Activated CD4-positive, alpha-beta T cell treated with anti-CD3 and anti-CD28 coated beads, Interleukin-2, amount 50 U/mL, for 1 hour (primary cell): ENCODE data around the gene KRTAP20-3.

Experiments used
- DNase-seq: peaks from one replicate; pipeline ENCODE4 v3.0.0-alpha.2; 2020

Gene KRTAP20-3

DNA sequence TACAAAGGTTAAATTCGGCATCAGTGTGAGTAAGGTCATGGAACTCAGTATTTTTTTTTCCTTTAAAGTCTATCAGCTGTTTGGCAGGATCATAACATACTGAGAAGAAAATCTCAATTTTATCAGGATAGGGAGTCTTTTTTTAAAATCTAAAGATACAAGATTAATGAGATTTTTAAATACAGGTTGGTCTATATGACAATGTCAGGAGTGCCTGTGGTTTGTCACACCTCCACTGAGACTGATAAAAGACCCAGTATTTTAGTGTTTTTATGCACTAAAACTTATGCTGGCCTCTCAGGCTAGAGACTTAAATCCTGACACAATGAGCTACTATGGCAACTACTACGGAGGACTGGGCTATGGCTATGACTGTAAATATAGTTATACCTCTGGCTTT lies at the start of gene KRTAP20-3:
Gene KRTAP20-3, plus strand, starts transcription at position 301 of the 400 bp plus-strand sequence.
- no peak for DNase-seq

DNA sequence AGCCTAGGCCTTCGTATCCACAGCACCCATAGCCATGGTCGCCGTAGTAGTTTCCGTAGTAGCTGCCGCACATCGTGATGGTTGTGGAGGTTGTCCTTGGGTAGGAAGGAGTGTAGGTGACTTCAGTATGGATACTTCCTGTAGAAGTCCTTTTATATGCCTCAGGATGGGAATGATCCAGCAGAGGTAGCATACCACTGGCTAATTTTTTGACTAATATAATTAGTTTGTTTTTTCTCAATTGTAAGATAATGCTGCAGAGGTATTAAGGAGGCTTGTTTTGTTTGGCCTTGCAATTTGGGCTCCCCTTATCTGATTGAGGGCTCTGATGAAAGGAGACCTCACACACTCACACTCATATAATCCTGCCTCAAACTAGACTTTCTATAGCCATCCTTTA lies 43.9 kb upstream of the KRTAP20-3 start, which contains the start of gene KRTAP6-2:
Gene KRTAP6-2, minus strand, starts transcription at position 101 of the 400 bp plus-strand sequence. Its CDS starts 28 bp downstream, at position 73.
- no peak for DNase-seq

- DNase-seq, result no peak
Measured at GRCh38 chr21:30600787-30601186, 41.9 kb upstream of the KRTAP20-3 start, which contains the start of gene KRTAP22-1. Gene KRTAP22-1, plus strand, starts transcription at chr21:30601087.

GRCh38 chr21:30605968-30606367 lies 36.7 kb upstream of the KRTAP20-3 start:
- no peak for DNase-seq

DNA sequence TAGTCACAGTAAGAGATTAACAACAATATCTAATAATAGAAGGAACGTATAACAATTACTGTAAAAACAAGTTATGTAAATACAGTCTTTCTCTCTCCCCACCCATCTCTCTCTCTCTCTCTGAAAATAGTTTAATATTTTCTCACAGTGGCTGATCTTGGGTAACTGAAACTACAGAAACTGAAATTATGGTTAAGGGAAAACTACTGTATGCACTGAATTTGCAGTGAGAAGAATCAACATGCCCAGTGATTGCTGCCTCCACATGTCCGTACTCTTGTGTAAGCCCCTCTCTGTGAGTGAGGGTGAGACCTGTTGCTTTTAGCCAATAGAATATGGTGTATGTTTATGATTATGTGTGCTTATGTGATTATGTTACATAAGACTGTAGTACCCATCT lies 30.5 kb upstream of the KRTAP20-3 start:
- DNase-seq, result no peak

DNA sequence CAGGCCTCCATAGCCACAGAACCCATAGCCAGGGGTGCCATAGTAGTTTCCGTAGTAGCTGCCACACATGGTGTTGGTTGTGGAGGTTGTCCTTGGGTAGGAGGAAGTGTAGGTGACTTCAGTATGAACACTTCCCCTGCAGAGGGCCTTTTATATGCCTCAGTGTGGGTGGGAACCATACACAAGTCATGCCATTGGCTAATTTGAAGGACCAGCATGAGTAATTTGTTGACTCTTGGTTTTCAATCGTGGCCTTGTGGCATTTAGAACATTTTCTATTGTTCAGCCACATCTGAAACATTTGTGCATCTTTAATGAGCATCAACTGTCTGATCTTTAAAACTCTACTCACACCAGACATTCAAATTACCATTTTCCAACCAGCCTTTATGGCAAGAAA lies 28.8 kb upstream of the KRTAP20-3 start, which contains the start of gene KRTAP6-1:
Gene KRTAP6-1, minus strand, starts transcription at position 95 of the 400 bp plus-strand sequence. Its CDS starts 26 bp downstream, at position 69.
- no peak for DNase-seq

- DNase-seq, result no peak
Measured at GRCh38 chr21:30615199-30615598, 27.5 kb upstream of the KRTAP20-3 start.

DNA sequence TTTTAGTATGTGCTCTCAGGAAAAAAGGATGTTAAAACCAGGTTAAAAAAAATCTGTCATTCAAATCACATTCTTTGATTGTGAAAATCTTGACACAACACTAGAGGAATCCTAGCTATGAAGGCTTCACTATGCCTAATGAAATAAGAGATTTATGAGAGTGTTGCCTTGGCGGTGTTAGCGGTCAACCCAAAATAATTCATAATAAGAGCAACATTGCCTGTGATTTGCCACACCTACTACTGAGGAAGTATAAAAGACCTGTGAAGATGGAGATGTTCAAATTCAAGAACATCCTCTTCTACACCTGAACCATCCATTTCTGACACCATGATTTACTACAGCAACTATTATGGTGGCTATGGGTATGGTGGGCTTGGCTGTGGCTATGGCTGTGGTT lies 26.5 kb upstream of the KRTAP20-3 start, which contains the start of gene KRTAP20-1:
Gene KRTAP20-1, plus strand, starts transcription at position 301 of the 400 bp plus-strand sequence. Its CDS starts 30 bp downstream, at position 331.
- DNase-seq, result no peak

DNA sequence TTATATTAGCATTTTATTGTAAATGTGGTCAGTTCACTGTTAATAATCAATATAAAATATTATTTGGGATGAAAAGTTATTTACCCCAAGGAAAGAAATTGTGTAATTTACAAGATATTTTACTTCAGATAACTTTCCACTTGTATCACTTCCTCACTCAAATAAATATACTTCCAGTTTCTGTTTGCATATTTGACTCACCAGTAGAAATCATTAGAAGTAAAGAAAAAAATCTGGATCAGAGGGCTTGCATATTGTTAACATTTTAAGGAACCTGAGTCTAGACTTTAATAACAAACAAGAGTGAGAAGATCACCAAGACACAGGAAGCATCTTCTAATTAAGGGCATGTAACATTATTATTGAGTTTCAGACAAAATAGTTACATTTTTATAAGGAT lies 22.6 kb upstream of the KRTAP20-3 start:
- no peak for DNase-seq

DNA sequence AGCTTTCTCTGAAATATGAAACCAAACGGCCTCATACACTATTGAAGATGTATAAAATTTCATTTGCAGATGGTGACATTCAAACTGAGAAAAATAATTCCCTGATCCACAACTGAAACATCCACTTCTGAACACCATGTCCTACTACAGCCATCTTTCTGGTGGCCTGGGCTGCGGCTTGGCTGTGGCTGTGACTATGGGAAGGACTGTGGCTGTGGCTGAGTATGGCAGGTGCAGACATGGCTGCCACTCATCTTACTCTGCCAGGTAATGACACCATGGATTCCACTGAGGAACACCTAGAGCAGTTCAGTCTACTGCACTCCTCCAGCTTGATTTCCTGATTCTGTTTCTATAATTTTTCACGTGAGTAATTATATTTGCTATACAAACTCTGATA lies 22.1 kb upstream of the KRTAP20-3 start, which contains the start of gene KRTAP20-4:
Gene KRTAP20-4, plus strand, starts transcription at position 106 of the 400 bp plus-strand sequence.
- DNase-seq, result no peak

GRCh38 chr21:30623362-30623761 lies 19.3 kb upstream of the KRTAP20-3 start:
- no peak for DNase-seq

DNA sequence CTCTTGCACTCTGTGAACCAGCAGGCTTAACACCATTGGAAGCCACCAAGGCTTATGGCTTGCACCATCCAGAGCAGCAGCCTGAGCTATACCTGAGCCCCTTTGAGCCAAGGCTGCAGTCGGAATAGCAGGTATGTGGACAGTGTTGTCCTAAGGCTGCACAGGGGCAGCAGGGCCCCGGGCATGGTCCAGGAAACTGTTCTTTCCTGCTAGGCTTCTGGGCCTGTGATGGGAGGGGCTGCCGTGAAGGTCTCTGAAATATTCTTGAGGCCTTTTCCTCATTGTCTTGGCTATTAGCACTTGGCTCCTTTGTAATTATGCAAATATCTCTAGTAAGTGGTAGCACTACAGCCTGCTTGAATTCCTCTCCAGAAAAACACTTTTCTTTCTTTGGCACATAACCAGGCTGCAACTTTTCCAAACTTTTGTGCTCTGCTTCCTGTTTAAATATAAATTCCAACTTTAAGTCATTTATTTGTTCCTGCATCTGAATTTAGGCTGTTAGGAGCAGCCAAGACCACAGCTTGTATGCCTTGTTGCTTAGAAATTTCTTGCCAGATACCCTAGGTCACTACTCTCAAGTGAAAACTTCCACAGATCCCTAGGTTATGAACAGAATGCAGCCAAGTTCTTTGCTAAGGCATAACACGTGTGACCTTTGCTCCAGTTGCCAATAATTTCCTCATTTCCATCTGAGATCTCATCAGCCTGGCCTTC lies 17.1 kb upstream of the KRTAP20-3 start:
- DNase-seq, result no peak

GRCh38 chr21:30628109-30628508 lies 14.6 kb upstream of the KRTAP20-3 start:
- no peak for DNase-seq

DNA sequence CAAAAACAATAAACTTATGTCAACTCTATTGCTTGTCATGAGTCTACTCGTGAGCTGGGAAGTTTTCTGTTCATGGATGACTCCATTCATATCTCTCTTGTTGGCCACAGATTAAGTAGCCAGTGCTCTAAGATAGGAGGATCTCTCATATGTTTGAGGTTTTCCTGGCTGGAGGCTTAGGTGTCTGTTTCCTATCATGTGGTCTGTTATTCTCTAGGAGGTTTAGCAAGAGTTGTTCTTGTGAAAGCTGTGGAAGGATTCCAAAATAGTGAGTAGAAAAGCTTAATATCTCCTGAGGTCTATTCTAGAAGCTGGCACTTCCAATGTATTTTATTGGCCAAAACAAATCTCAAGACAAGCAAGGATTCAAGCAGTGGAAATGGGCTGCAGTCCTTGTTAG lies 13.5 kb upstream of the KRTAP20-3 start:
- no peak for DNase-seq

DNA sequence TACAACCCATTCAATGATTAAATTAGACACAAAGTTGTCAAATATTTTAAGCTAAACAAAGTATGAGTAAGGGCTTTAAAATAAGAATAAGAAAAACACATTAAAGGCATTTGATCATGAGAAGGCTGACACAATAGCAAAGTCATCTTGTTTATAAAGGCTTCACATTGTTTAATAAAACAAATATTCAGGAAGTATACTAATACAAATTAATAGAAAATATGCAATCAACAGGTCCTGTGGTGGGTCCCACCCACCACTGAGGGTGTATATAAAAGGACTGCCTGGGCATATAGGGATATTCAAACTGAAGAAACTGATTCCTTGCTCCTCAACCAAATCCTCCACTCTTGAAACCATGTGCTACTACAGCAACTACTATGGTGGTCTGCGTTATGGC lies 7.8 kb upstream of the KRTAP20-3 start, which contains the start of gene KRTAP20-2:
Gene KRTAP20-2, plus strand, starts transcription at position 301 of the 400 bp plus-strand sequence. Its CDS starts 58 bp downstream, at position 359.
- DNase-seq, result no peak

DNA sequence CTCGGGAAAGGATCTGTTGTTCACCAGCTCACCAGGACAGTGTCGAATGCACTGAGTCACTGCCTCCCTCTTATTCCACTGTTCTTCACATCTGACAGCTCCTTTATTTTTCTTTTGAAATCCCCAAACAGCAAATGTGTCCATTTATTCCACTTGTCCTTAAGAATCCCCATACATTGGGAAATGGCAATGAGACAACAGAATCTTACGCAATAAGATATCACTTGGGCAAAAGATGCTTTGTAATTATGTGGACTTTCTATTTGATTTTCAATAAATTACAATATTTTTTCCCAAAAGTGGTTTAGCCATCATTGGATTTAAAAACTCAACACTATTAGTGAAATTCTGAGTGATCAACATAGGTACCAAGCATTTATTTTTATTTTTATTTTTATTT lies 4.0 kb upstream of the KRTAP20-3 start:
- no peak for DNase-seq

DNA sequence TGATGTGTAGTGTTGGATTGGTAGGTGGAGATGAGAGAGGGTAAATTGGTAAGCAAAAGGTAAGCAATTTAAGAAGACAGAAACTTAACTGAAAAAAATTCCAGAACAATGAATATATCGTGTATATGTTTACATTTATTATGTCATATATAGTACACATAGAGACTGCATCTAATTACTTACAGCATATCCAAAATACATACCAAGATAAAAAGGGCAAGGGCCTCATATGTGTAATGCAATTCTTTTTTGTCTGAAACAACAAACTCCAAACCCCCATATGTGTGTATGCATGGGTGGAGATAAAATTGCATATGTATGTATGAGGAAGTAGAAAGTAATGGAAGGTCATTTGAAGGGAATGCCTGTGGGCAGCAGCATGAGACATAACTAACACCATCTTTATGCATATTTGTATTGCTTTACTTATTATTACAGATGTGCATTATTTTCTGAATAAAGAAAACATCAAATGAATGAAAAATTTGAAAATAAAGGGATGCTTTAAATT lies 4.3 kb downstream of the KRTAP20-3 start:
- no peak for DNase-seq

- DNase-seq, result no peak
Measured at GRCh38 chr21:30652891-30653290, 10.2 kb downstream of the KRTAP20-3 start.

GRCh38 chr21:30668776-30669175 lies 26.1 kb downstream of the KRTAP20-3 start:
- no peak for DNase-seq

GRCh38 chr21:30672985-30673650 lies 30.5 kb downstream of the KRTAP20-3 start:
- no peak for DNase-seq

GRCh38 chr21:30674312-30674711 lies 31.6 kb downstream of the KRTAP20-3 start:
- no peak for DNase-seq

GRCh38 chr21:30676737-30677136 lies 34.1 kb downstream of the KRTAP20-3 start:
- DNase-seq, result no peak

DNA sequence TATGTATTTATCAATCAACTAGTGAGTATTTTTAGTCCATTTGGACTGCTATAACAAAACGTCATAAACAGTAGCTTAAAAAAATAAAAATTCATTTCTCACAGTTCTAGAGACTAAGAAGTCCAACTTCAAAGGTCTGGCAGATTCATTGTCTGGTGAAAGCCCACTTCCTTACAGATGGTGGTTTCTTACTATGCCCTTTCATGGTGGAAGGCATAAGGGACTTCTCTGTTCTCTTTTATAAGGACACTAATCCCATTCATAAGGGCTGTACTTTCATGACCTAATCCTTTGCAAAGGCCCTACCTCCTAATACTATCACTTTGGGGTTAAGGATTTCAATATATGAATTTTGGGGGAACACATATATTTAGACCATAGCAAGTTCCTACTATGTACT lies 37.9 kb downstream of the KRTAP20-3 start:
- no peak for DNase-seq

DNA sequence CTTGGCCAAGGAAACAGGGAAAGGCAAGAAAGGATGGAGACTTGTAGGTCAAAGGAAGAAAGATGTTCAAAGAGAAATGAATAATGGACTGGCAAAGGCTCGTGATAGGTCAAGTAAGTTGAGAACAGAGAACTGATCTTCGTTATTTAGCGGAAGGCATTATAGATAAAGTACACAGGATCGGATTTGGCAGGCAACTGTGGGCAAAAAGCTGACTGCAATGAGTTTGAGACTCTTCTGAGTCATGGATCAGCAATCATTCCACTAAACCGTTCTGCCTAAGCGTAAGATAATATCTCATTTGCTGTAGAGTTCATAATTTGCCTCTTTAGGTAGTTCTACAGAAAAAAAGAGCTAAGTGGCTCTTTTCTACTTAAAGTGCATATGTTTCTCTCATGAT lies 41.8 kb downstream of the KRTAP20-3 start:
- no peak for DNase-seq
